GM13976 (cell line): ENCODE measurements around the gene CTSE.

ENCODE experiments used
- DNase-seq: peaks from one replicate; pipeline ENCODE4 v3.0.0; 2012; ENCODE audit warnings: low spot score
- in situ Hi-C: fragments of 300-500 bp; cut with MboI; formaldehyde crosslinking; loops from one replicate; pipeline ENCODE4 v1.12.0; 2022; ENCODE audit warnings: low sequenced_read_pairs, mixed read lengths, inconsistent platforms; ENCODE audit not compliant: unreplicated experiment
- TF ChIP-seq, protein P1 (sequence below): IDR thresholded peaks from 2 replicates; pipeline ENCODE4 v1.5.1; 2012; ENCODE audit warnings: borderline replicate concordance, mild to moderate bottlenecking; ENCODE audit not compliant: insufficient read depth; ENCODE audit errors: extremely low read depth, missing control alignments, control extremely low read depth

CTSE gene

DNA sequence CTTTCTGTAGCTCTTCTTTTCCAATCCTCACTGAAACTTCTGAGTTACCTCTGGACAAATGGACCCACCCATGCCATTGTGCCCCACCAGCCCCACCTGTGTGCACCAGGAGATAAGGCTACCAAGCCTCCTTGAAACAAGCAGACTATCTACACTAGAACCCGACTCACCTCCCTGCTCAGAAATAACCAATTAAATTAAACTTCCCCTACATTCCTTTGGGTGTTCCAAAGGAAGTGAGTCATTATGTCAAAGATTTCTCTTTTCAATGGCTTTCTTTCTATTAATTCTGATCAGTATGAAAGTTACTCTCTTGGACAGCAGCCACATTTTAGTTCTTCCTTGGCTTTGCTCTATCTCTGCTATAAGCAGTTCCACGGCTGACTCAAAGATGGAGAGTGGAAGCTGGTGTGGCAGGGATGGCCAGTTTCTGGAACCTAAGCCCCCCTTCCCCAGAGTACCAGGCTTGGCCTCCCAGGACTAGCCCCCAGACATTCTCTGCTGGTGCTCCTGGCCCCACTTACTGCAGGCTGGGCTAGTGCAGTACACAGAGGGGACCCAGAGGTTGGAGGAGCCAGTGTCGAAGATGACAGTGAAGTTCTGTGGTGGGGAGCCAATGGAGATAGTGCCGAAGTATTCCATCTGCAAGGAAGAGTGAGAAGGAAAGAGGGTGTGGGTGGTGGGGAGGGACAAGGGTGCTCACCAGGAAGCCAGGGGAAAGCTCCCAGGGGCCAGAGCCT lies 1.9 kb downstream of the CTSE start:
- in situ Hi-C loops: no loop called here
- TF ChIP-seq, protein P1, sequence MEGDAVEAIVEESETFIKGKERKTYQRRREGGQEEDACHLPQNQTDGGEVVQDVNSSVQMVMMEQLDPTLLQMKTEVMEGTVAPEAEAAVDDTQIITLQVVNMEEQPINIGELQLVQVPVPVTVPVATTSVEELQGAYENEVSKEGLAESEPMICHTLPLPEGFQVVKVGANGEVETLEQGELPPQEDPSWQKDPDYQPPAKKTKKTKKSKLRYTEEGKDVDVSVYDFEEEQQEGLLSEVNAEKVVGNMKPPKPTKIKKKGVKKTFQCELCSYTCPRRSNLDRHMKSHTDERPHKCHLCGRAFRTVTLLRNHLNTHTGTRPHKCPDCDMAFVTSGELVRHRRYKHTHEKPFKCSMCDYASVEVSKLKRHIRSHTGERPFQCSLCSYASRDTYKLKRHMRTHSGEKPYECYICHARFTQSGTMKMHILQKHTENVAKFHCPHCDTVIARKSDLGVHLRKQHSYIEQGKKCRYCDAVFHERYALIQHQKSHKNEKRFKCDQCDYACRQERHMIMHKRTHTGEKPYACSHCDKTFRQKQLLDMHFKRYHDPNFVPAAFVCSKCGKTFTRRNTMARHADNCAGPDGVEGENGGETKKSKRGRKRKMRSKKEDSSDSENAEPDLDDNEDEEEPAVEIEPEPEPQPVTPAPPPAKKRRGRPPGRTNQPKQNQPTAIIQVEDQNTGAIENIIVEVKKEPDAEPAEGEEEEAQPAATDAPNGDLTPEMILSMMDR: no peak
- DNase-seq: no peak

DNA sequence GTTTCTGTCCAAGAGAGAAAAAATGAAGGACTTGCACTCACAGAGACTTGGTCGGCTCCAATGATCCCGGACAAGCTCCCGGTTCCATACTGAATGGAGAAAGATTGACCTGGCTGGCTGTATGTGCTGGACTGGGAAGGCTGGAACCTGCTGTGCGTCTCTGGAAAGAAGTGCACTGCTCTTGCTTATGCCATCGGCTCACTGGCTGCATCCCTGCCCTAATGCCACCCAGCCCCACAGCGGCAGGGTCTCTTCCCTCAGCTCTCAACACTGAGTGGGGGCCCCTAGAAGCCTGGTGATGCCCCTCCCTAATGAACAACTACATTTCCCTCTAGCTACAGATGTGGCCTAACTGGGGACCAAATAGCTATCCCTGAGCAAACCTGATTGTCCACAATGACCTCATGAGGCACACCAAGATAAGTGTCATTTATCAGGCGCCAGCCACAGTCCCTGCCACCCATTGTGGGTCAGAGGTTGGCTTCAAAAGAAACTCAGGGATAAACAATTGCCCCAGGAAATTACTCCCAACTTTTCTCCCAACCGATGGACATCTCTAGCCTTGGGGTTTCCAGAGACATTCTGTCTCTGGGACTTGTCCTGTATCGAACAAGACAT lies 2.6 kb downstream of the CTSE start:
- in situ Hi-C loops: no loop called here
- no peak for DNase-seq
- TF ChIP-seq, protein P1: no peak

DNA sequence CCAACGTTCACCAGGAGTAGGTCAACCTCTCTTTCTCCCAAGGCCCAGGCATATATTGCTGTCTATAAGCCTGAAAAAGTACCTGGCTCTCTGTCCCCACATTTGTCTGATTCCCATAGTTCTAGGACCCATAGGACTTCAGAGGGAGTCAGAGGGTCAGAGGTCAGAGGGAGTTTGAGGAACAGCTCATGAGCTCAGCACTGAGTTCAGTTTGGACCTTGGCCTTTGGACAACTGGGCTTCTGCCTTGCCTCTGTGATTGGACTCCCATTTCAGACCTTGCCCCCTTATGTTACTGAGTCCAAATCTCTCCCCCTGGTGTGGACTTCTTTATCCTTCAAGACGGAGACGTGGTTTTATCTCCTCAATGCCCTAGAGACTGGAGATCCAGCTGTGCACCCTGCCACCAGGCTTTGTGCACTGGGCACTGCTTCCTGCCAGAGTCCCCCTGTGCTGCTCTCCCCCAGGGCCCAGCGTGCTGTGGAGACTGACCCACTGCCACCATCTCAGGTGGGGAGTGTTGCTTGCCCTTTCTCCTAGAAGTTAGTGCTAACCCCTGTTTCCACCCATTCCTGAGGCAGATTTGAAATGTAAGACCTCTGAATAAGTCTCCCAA lies 3.2 kb downstream of the CTSE start:
- in situ Hi-C loops: no loop called here
- TF ChIP-seq, protein P1: no peak
- DNase-seq: no peak

DNA sequence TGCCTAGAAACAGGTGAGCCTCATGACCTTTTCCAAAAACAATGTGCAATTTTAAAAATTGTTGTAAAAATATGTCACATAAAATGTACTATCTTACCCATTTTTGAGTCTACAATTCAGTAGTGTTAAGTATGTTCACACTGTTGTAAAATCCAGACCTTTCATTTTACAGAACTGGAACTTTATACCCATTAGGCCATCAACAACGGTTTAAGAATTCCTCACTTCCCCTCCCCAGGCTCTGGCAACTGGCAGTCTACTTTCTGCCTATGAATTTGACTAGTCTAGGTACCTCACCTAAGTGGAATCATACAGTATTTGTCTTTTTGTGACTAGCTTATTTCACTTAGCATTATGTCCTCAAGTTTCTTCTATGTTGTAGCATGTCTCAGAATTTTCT lies 8.6 kb downstream of the CTSE start:
- no peak for DNase-seq
- in situ Hi-C loops: no loop called here
- TF ChIP-seq, protein P1: no peak

DNA sequence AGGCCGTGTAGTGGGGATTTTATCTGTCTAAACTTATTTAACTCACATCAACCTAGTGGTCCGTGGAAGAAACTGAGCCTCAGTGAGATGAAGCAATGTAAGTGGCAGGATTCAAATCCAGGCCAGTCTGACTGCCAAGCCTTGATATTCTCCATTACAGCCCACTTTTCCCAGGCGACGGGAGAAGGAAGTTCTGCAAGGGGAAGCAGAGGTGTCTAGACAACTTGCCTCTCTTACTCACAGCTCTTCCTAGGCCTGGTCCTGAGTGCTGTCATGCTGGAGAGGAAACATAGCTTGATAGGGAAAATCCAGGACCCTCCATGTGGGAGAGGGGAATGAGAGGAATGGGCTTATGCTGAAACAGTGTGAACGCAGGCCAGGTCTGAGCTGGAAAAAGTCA lies 9.1 kb downstream of the CTSE start:
- in situ Hi-C loops: no loop called here
- TF ChIP-seq, protein P1: no peak
- no peak for DNase-seq

DNA sequence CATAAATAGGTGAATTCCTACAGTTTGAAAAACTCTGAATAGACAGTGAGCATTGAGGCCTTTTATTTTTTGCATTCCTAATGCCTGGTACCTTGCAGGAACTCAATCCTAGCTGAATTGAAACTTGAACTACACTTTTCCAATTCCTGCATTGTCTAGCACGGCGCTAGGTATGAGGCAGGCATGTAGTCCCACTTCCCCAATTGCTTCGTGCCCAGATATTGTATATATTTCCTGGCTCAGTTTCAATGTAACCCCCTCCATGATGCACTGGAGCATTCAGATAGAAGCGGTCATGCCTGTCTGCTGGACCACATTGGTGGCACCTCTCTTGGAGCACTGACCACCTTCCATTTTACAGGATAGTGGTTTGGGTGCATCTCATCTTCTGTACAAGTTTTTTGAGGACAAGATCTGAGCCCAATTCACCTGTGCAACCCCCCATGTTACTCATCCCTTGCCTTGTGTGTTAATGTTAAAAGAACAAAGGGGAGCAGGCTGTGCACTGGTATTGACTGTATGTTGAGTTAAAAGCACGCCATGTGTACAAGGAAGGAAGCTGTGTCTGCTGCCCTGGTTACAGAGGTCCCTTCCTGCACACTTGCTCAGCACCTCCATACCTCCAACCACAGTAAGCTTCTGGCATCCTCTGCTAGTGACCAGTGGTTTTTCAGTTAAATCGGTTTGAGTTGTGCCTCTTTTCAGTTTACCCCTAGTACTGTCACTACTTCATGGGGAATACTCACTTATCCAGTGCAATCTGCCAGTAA lies 10.5 kb downstream of the CTSE start:
- TF ChIP-seq, protein P1: no peak
- in situ Hi-C loops: no loop called here
- no peak for DNase-seq
